Measurements from ENCODE around the gene BTG4. TPM values are rescaled to one million over a fixed set of nuclear protein-coding genes. Genes with fewer than 3 reads are reported as not detected.

The BTG4 gene
- total RNA-seq, 1 donor from 2014 or later, result not detected

- ATAC-seq (peak; percentile 43), DNase-seq (ENCODE audit: low spot score) (no peak)
- intact Hi-C loops (cut with DNase I), result no loop called here
Measured at GRCh38 chr11:111513240-111513605, 1.0 kb upstream of the BTG4 start.

- DNase-seq (ENCODE audit: low spot score) (no peak), ATAC-seq (no peak)
- intact Hi-C loops (cut with DNase I), result no loop called here
Measured at GRCh38 chr11:111510311-111510710, 1.9 kb downstream of the BTG4 start.

GRCh38 chr11:111502611-111503010 is 9.6 kb downstream of the BTG4 start:
- no peak for ATAC-seq
- DNase-seq (ENCODE audit: low spot score), result no peak
- intact Hi-C loops (cut with DNase I), result no loop called here

- ATAC-seq (no peak), DNase-seq (ENCODE audit: low spot score) (no peak)
- intact Hi-C loops (cut with DNase I), result no loop called here
Measured at GRCh38 chr11:111500481-111500880, 11.7 kb downstream of the BTG4 start.

GRCh38 chr11:111499483-111499882 is 12.7 kb downstream of the BTG4 start:
- intact Hi-C loops (cut with DNase I), result no loop called here
- DNase-seq (ENCODE audit: low spot score) (no peak), ATAC-seq (no peak)

- DNase-seq (ENCODE audit: low spot score) (no peak), ATAC-seq (no peak)
- intact Hi-C loops (cut with DNase I), result no loop called here
Measured at GRCh38 chr11:111494040-111494439, 18.1 kb downstream of the BTG4 start.

- intact Hi-C loops (cut with DNase I), result no loop called here
- no peak for DNase-seq (ENCODE audit: low spot score)
- no peak for ATAC-seq
Measured at GRCh38 chr11:111490496-111490895, 21.7 kb downstream of the BTG4 start.

GRCh38 chr11:111483431-111483830 is 28.8 kb downstream of the BTG4 start:
- DNase-seq (ENCODE audit: low spot score), result no peak
- intact Hi-C loops (cut with DNase I), result no loop called here
- ATAC-seq, result no peak

GRCh38 chr11:111479666-111480065 is 32.5 kb downstream of the BTG4 start:
- no peak for DNase-seq (ENCODE audit: low spot score)
- intact Hi-C loops (cut with DNase I), result no loop called here
- no peak for ATAC-seq

GRCh38 chr11:111477898-111478297 is 34.3 kb downstream of the BTG4 start:
- intact Hi-C loops (cut with DNase I), result no loop called here
- no peak for ATAC-seq
- no peak for DNase-seq (ENCODE audit: low spot score)

- DNase-seq (ENCODE audit: low spot score), result no peak
- ATAC-seq, result no peak
- intact Hi-C loops (cut with DNase I), result no loop called here
Measured at GRCh38 chr11:111476956-111477355, 35.2 kb downstream of the BTG4 start.

GRCh38 chr11:111476366-111476765 is 35.8 kb downstream of the BTG4 start:
- DNase-seq (ENCODE audit: low spot score), result no peak
- no peak for ATAC-seq
- intact Hi-C loops (cut with DNase I), result no loop called here

- ATAC-seq, result no peak
- DNase-seq (ENCODE audit: low spot score), result no peak
- intact Hi-C loops (cut with DNase I), result no loop called here
Measured at GRCh38 chr11:111474432-111474831, 37.8 kb downstream of the BTG4 start.

- intact Hi-C loops (cut with DNase I), result no loop called here
- no peak for ATAC-seq
- no peak for DNase-seq (ENCODE audit: low spot score)
Measured at GRCh38 chr11:111472228-111472627, 40.0 kb downstream of the BTG4 start.

GRCh38 chr11:111469200-111469599 is 43.0 kb downstream of the BTG4 start:
- DNase-seq (ENCODE audit: low spot score) (no peak), ATAC-seq (no peak)
- intact Hi-C loops (cut with DNase I), result no loop called here

GRCh38 chr11:111466615-111467014 is 45.6 kb downstream of the BTG4 start:
- no peak for ATAC-seq
- intact Hi-C loops (cut with DNase I), result no loop called here
- DNase-seq (ENCODE audit: low spot score), result no peak

- DNase-seq (ENCODE audit: low spot score), result no peak
- intact Hi-C loops (cut with DNase I), result no loop called here
- ATAC-seq, result no peak
Measured at GRCh38 chr11:111465400-111465799, 46.8 kb downstream of the BTG4 start.

- DNase-seq (ENCODE audit: low spot score), result no peak
- intact Hi-C loops (cut with DNase I), result no loop called here
- ATAC-seq, result no peak
Measured at GRCh38 chr11:111463276-111463675, 48.9 kb downstream of the BTG4 start.

- DNase-seq (ENCODE audit: low spot score), result no peak
- intact Hi-C loops (cut with DNase I), result no loop called here
- ATAC-seq, result no peak
Measured at GRCh38 chr11:111462329-111462728, 49.9 kb downstream of the BTG4 start.

- intact Hi-C loops (cut with DNase I), result no loop called here
- DNase-seq (ENCODE audit: low spot score) (no peak), ATAC-seq (no peak)
Measured at GRCh38 chr11:111461460-111462235, 50.5 kb downstream of the BTG4 start.

- DNase-seq (ENCODE audit: low spot score) (no peak), ATAC-seq (no peak)
- intact Hi-C loops (cut with DNase I), result no loop called here
Measured at GRCh38 chr11:111460856-111461255, 51.3 kb downstream of the BTG4 start.
